Osteocyte (in vitro differentiated cells): ENCODE data around the gene TIGD4. TPM values are rescaled to one million over a fixed set of nuclear protein-coding genes. Genes with fewer than 3 reads are reported as not detected.

Experiments
- DNase-seq: peaks from one replicate; pipeline ENCODE4 v3.0.0; 2021; ENCODE audit warnings: mixed read lengths; ENCODE audit not compliant: unreplicated experiment; ENCODE audit errors: extremely low spot score
- H3K27ac Mint-ChIP-seq: one replicate; pipeline ENCODE4 v1.8.0; 2021; ENCODE audit warnings: mild to moderate bottlenecking, mixed read lengths; ENCODE audit not compliant: unreplicated experiment
- H3K27me3 Mint-ChIP-seq: one replicate; pipeline ENCODE4 v1.8.0; 2021; ENCODE audit warnings: mixed read lengths; ENCODE audit not compliant: unreplicated experiment
- H3K36me3 Mint-ChIP-seq: one replicate; pipeline ENCODE4 v1.8.0; 2021; ENCODE audit warnings: mixed read lengths; ENCODE audit not compliant: unreplicated experiment
- H3K4me1 Mint-ChIP-seq: one replicate; pipeline ENCODE4 v1.8.0; 2021; ENCODE audit warnings: mixed read lengths; ENCODE audit not compliant: unreplicated experiment
- H3K4me3 Mint-ChIP-seq: one replicate; pipeline ENCODE4 v1.8.0; 2021; ENCODE audit warnings: mild to moderate bottlenecking, moderate library complexity, mixed read lengths; ENCODE audit not compliant: unreplicated experiment
- H3K9me3 Mint-ChIP-seq: one replicate; pipeline ENCODE4 v1.8.0; 2021; ENCODE audit warnings: mixed read lengths; ENCODE audit not compliant: unreplicated experiment
- CTCF ChIP-seq: fragments of 200-600 bp; sonication (generic); IDR thresholded peaks from 2 replicates; pipeline ENCODE4 v1.5.0; 2021; ENCODE audit warnings: antibody characterized with exemption, mild to moderate bottlenecking, moderate library complexity
- total RNA-seq: library from RNA; stranded (reverse); gene quantifications from 2 replicates; pipeline ENCODE4 v1.2.1, GENCODE V29; 2021

TIGD4 gene
- total RNA-seq, 1 donor from 2014 or later = 0.19 TPM

- H3K27ac Mint-ChIP-seq = no peak overlapping the region
- TF ChIP-seq CTCF = no peak
- DNase-seq = no peak
- no peaks in the 10 kb centered on the region for H3K9me3 Mint-ChIP-seq
- no peaks in the 10 kb centered on the region for H3K36me3 Mint-ChIP-seq
- no peaks in the 10 kb centered on the region for H3K4me1 Mint-ChIP-seq
- H3K4me3 Mint-ChIP-seq = no peak overlapping the region
- peaks cover 8% of the 10 kb centered on the region for H3K27me3 Mint-ChIP-seq
Observed at GRCh38 chr4:152747444-152747843, 32.1 kb downstream of the TIGD4 start.

GRCh38 chr4:152738827-152739226, 40.7 kb downstream of the TIGD4 start:
- peaks cover 20% of the 10 kb centered on the region for H3K27me3 Mint-ChIP-seq
- TF ChIP-seq CTCF = no peak
- DNase-seq = no peak
- no peaks in the 10 kb centered on the region for H3K9me3 Mint-ChIP-seq
- H3K36me3 Mint-ChIP-seq = no peaks in the 10 kb centered on the region
- H3K4me1 Mint-ChIP-seq = no peaks in the 10 kb centered on the region
- H3K4me3 Mint-ChIP-seq = no peak overlapping the region
- H3K27ac Mint-ChIP-seq = no peak overlapping the region

- Mint-ChIP-seq H3K4me1 (no peaks in the 10 kb centered on the region), H3K27me3 (peaks cover 20% of the 10 kb centered on the region), H3K9me3 (no peaks in the 10 kb centered on the region)
Observed at GRCh38 chr4:152735906-152736305, 43.6 kb downstream of the TIGD4 start.

DNA sequence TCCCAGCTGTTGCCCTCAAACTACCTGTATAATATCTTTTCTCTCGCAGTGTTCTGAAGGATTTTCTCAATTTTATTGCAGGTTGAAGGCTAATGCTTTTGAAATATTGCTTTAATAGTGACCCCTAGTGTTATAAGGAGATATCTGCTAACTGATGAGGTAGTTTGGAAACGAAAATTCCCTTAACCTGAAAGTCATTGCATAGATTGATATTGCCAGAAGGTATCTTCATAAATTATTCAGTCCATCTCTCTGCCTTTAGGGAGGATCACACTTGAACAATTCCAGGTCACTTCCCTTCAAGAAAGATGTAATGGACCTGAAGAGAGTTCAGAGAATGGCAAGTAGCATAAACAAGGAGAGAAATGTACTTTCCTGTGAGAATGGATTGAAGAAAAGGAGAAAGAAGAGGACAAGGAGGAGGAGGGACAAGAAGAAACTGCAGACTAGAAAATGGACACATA, 44.1 kb downstream of the TIGD4 start:
- no peak overlapping the region for H3K27ac Mint-ChIP-seq
- no peaks in the 10 kb centered on the region for H3K36me3 Mint-ChIP-seq
- no peaks in the 10 kb centered on the region for H3K9me3 Mint-ChIP-seq
- H3K27me3 Mint-ChIP-seq = peaks cover 20% of the 10 kb centered on the region
- H3K4me1 Mint-ChIP-seq = no peaks in the 10 kb centered on the region
- DNase-seq = no peak
- H3K4me3 Mint-ChIP-seq = no peak overlapping the region
- TF ChIP-seq CTCF = peak; percentile 68

More at GRCh38 chr4:152735906-152736305, 43.6 kb downstream of the TIGD4 start:
- H3K4me3 Mint-ChIP-seq = no peak overlapping the region
- no peak for DNase-seq
- no peak overlapping the region for H3K27ac Mint-ChIP-seq
- no peak for TF ChIP-seq CTCF
- H3K36me3 Mint-ChIP-seq = no peaks in the 10 kb centered on the region

DNA sequence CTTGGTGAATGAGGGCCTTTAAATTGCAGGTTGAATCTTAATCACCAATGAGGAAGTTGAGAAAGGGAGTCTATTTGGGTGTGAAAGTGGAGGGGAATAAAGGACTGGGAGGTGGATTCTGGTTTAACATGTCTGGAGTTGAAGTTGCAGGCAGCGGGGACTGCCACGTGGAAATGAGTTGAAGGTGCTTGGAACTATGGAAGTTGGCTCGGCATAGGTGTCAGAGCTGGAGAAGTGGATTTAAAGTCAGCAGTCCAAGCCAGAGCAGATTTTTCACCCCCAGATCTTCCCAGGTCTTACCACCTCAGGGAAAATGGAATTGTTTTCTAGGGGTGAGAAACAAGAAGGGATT, 44.9 kb downstream of the TIGD4 start:
- no peaks in the 10 kb centered on the region for H3K4me1 Mint-ChIP-seq

More for the DNA sequence above, 44.9 kb downstream of the TIGD4 start:
- Mint-ChIP-seq H3K36me3 (no peaks in the 10 kb centered on the region), H3K27ac (no peak overlapping the region), H3K9me3 (no peaks in the 10 kb centered on the region), H3K27me3 (peaks cover 20% of the 10 kb centered on the region), H3K4me3 (no peak overlapping the region)
- no peak for TF ChIP-seq CTCF
- DNase-seq = no peak
